Stimulated activated naive CD4-positive, alpha-beta T cell treated with Interleukin-2 at 50 U/mL for 16 hours (primary cell): ENCODE data around the gene GRAP2.

Experiments
- DNase-seq: peaks from one replicate; lab custom pipeline; 2025; lab: John Stamatoyannopoulos, UW

The GRAP2 gene

GRCh38 chr22:39994041-39994565 is 93.2 kb downstream of the GRAP2 start:
- DNase-seq, result peak; percentile 15

- DNase-seq, result peak; percentile 9
These were observed 93.9 kb downstream of the GRAP2 start, which contains the start of gene FAM83F for GRCh38 chr22:39994566-39995392. Gene FAM83F, plus strand, starts transcription at chr22:39994954. Its CDS starts 89 bp downstream, at chr22:39995043.

GRCh38 chr22:39995393-39996252 is 94.7 kb downstream of the GRAP2 start:
- no peak for DNase-seq

- no peak for DNase-seq
These were observed 95.8 kb downstream of the GRAP2 start for GRCh38 chr22:39996732-39997131.

- DNase-seq, result no peak
These were observed 96.5 kb downstream of the GRAP2 start for GRCh38 chr22:39997421-39997820.

- DNase-seq, result no peak
These were observed 97.2 kb downstream of the GRAP2 start for GRCh38 chr22:39997939-39998726.

GRCh38 chr22:39999144-39999757 is 98.4 kb downstream of the GRAP2 start:
- no peak for DNase-seq

- DNase-seq, result no peak
These were observed 99.3 kb downstream of the GRAP2 start for GRCh38 chr22:40000171-40000570.

GRCh38 chr22:40001106-40001505 is 100.2 kb downstream of the GRAP2 start:
- no peak for DNase-seq

GRCh38 chr22:40001800-40002577 is 101.1 kb downstream of the GRAP2 start:
- DNase-seq, result no peak

GRCh38 chr22:40002935-40003715 is 102.2 kb downstream of the GRAP2 start:
- no peak for DNase-seq

- no peak for DNase-seq
These were observed 104.0 kb downstream of the GRAP2 start for GRCh38 chr22:40004836-40005235.

GRCh38 chr22:40006641-40007040 is 105.8 kb downstream of the GRAP2 start:
- DNase-seq, result no peak

- DNase-seq, result no peak
These were observed 107.2 kb downstream of the GRAP2 start for GRCh38 chr22:40007853-40008710.

- no peak for DNase-seq
These were observed 107.9 kb downstream of the GRAP2 start for GRCh38 chr22:40008726-40009291.

- no peak for DNase-seq
These were observed 108.4 kb downstream of the GRAP2 start for GRCh38 chr22:40009292-40009774.

- DNase-seq, result no peak
These were observed 109.2 kb downstream of the GRAP2 start for GRCh38 chr22:40009951-40010671.

- DNase-seq, result no peak
These were observed 109.9 kb downstream of the GRAP2 start for GRCh38 chr22:40010746-40011145.
